ENCODE results near the gene ZNF157. TPM values are rescaled to one million over a fixed set of nuclear protein-coding genes. Genes with fewer than 3 reads are reported as not detected.
A peak's percentile ranks its signal among the peaks of the same experiment; 100 is the strongest.

The ZNF157 gene
- total and polyA plus RNA-seq, 2 of the 8 experiments (the other 6 are each of a cell fraction or from before 2014, with no cell fraction given) = 0.67 to 2.2 TPM

DNA sequence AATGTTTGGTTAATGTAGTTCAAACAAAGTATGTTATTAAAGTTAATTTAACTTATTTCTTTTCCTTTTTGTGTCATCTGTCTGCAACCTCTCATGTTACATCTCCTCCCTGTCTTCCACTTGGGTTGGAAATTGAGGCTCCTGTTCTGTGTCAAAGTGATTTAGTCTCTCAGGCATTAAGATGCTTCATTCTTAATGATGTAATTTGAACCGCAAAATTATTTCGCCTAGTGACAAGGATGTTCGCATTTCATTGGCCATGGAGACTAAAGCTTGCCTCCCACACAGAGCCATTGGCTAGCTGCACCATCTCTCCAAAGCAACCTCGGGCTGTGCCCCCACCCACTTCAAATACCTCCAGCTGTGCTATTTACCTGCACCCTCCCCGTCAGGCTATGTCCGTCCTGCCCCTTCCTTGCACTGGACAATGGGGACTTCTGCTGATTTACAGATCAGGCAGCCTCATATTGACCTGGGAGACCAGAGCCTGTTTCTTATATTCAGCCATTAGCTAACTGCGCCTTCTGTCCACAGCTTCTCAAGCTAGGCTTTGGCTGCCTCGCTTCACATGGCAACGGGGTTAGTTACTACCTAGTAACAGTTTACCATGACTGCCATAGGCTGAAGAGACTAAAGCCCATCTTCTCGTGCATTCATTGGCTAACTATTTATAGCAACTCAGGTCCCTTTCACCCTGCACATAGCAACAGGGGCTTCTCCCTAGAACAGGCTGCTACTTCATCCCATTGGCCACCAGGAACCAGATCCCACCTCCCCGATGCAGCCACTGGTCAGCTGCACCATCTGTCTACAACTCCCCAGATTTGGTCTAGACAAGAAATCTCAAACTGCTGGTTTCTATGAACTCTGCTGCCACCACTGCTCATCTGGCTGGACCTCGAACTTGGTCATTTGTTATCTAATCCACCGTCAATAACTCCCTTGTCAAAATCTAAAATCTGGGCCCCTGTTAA lies 8.6 kb upstream of the ZNF157 start (continued):
- TF ChIP-seq EP300 (IDR thresholded peaks at IDR 0.05; ENCODE audit: borderline replicate concordance in 1 of 2, low read depth in 2 of 2, low read length in 2 of 2) = no peak
- no peak for TF ChIP-seq ZNF274 (IDR thresholded peaks at IDR 0.05; ENCODE audit: borderline replicate concordance, extremely low read depth, low read length)
- peak; percentile 61 for TF ChIP-seq SAP30 (IDR thresholded peaks at IDR 0.05; ENCODE audit: insufficient read depth, insufficient replicate concordance, low read length)
- TF ChIP-seq BRCA1 (IDR thresholded peaks at IDR 0.05; ENCODE audit: low read depth, low read length) = no peak
- TF ChIP-seq, protein P1, sequence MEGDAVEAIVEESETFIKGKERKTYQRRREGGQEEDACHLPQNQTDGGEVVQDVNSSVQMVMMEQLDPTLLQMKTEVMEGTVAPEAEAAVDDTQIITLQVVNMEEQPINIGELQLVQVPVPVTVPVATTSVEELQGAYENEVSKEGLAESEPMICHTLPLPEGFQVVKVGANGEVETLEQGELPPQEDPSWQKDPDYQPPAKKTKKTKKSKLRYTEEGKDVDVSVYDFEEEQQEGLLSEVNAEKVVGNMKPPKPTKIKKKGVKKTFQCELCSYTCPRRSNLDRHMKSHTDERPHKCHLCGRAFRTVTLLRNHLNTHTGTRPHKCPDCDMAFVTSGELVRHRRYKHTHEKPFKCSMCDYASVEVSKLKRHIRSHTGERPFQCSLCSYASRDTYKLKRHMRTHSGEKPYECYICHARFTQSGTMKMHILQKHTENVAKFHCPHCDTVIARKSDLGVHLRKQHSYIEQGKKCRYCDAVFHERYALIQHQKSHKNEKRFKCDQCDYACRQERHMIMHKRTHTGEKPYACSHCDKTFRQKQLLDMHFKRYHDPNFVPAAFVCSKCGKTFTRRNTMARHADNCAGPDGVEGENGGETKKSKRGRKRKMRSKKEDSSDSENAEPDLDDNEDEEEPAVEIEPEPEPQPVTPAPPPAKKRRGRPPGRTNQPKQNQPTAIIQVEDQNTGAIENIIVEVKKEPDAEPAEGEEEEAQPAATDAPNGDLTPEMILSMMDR (IDR thresholded peaks at IDR 0.05; ENCODE audit: control extremely low read depth in 1 of 3, insufficient read depth in 1 of 3, low read depth in 1 of 3, low read length in 3 of 3) = peak in 1 of 3 experiments; percentile 26; a peak in 1 of 4 replicates
- TF ChIP-seq JUND (IDR thresholded peaks at IDR 0.05; ENCODE audit: low read length) = no peak
- TF ChIP-seq BCL11A (IDR thresholded peaks at IDR 0.05; ENCODE audit: low read depth in 2 of 2, low read length in 2 of 2) = no peak
- TF ChIP-seq PHF8 (conservative IDR thresholded peaks at IDR 0.05; ENCODE audit: low read depth, low read length) = no peak; the same call in 1 of the 2 replicates
- TF ChIP-seq SP2 (IDR thresholded peaks at IDR 0.05; ENCODE audit: low read length) = peak; percentile 61
